ENCODE data around the gene CORO7. TPM values are rescaled to one million over a fixed set of nuclear protein-coding genes. Genes with fewer than 3 reads are reported as not detected.

The CORO7 gene
- total and polyA plus RNA-seq, 9 donors = 1.3 to 29.5 (median 17.9) TPM

DNA sequence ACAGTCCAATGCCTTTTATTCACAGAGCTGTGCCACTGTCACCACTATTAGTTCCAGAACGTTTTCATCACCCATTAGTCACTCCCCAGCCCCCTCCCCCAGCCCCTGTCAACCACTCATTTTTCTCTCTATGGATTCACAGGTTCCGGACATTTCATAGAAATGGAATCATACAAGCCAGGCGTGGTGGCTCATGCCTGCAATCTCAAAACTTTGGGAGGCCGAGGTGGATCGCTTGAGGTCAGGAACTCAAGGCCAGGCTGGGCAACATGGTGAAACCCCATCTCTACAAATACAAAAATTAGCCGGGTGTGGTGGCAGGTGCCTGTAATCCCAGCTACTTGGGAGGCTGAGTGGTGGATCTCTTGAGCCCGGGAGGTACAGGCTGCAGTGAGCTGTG lies 64.5 kb downstream of the CORO7 start:
- H3K36me3 ChIP-seq = no peaks in the 10 kb centered on the region
- no peak for TF ChIP-seq POLR2A (IDR thresholded peaks at IDR 0.05)
- TF ChIP-seq, protein P1, sequence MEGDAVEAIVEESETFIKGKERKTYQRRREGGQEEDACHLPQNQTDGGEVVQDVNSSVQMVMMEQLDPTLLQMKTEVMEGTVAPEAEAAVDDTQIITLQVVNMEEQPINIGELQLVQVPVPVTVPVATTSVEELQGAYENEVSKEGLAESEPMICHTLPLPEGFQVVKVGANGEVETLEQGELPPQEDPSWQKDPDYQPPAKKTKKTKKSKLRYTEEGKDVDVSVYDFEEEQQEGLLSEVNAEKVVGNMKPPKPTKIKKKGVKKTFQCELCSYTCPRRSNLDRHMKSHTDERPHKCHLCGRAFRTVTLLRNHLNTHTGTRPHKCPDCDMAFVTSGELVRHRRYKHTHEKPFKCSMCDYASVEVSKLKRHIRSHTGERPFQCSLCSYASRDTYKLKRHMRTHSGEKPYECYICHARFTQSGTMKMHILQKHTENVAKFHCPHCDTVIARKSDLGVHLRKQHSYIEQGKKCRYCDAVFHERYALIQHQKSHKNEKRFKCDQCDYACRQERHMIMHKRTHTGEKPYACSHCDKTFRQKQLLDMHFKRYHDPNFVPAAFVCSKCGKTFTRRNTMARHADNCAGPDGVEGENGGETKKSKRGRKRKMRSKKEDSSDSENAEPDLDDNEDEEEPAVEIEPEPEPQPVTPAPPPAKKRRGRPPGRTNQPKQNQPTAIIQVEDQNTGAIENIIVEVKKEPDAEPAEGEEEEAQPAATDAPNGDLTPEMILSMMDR (IDR thresholded peaks at IDR 0.05) = no peak
- 73 to 82% (median 76%) methylated on average over 7 of the region's 7 CpGs for WGBS, 3 donors
- DNase-seq = peak in 1 of 5 donors; percentile 23
- no peaks in the 10 kb centered on the region for H3K27me3 ChIP-seq
- H3K27ac ChIP-seq = peak overlapping the region in 1 of 2 donors; percentile 86
- no peaks in the 10 kb centered on the region for H3K9me3 ChIP-seq
- intact Hi-C loops (cut with DNase I) = no loop called here
- peaks cover 15% of the 10 kb centered on the region for H3K4me1 ChIP-seq (ENCODE audit: insufficient read depth)
- H3K4me3 ChIP-seq = no peak overlapping the region

DNA sequence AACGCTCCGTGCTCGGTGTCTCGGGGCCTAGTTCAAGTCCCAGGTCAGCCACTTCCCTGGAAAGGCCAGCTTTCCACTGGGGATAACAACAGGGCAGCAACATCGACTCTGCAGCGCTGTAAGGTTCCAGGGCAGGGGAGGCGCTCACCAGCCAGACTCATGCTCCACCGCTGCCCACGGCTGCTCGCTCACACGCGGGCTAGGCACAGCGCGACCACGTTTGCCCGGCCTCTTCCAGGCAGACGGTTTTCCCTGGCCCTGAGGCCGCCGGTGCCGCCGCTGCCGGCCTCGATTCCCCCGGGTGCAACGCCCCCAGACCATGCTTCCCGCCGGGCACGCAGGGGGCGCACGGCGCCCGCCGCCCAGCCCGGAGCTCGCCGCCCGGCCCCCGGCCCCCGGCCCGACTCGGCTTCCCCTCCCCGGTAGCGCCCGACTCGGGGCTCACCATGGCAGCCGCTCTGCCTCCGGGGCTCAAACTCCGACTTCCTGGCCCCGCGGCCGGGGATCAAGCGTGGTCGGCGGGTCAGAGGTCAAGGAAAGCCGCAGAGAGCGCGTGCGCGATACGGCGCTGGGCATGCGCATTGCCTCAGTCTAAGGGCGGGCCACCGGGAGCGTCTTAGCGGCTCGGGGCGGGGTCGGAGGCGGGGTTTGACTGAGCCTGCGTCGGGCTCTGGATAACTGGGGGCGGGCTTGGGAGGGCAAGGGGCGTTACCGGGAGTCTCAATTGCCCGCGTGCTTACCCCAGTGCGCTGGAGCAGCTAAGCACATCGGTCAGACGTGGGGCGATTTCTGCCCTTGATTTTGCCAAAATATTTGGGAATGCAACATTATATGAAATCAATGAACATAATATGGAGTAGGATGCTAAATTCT lies 65.4 kb downstream of the CORO7 start, which contains the start of gene PAM16:
Gene PAM16, minus strand, starts transcription at position 535 of the 873 bp plus-strand sequence. Its CDS starts 87 bp downstream, at position 448.
- intact Hi-C loops (cut with DNase I) = no loop called here
- TF ChIP-seq, protein P1 (IDR thresholded peaks at IDR 0.05) = peak in 1 of 3 donors; percentile 16
- peak; percentile 27 for TF ChIP-seq POLR2A (IDR thresholded peaks at IDR 0.05)
- no peak for TF ChIP-seq EP300 (IDR thresholded peaks at IDR 0.05)
- peaks cover 15% of the 10 kb centered on the region for H3K4me1 ChIP-seq (ENCODE audit: insufficient read depth)

DNA sequence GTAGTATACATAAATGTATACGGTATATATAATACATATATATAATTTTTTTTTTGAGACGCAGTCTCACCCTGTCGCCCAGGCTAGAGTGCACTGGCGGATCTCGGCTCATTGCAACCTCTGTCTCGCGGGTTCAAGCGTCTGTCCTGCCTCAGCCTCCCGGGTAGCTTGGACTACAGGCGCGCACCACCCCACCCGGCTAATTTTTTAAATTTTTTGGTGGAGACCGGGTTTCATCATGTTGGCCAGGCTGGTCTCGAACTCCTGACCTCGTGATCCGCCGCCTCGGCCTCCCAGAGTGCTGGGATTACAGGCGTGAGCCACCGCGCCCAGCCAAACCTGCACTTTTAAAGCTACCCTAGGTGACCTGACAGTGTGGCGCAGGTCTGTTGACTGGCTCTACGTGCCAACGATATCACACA lies 66.0 kb downstream of the CORO7 start:
- no peaks in the 10 kb centered on the region for H3K27me3 ChIP-seq
- intact Hi-C loops (cut with DNase I) = no loop called here
- no peak for TF ChIP-seq POLR2A (IDR thresholded peaks at IDR 0.05)
- TF ChIP-seq, protein P1 (IDR thresholded peaks at IDR 0.05) = no peak
- TF ChIP-seq EP300 (IDR thresholded peaks at IDR 0.05) = no peak
- H3K27ac ChIP-seq = peak overlapping the region in 1 of 2 donors; percentile 86
- 28 to 36% (median 32%) methylated on average over 24 of the region's 24 CpGs for WGBS, 3 donors
- H3K4me3 ChIP-seq = peak overlapping the region; percentile 82
- DNase-seq = peak in 1 of 5 donors; percentile 54
- no peaks in the 10 kb centered on the region for H3K36me3 ChIP-seq
- H3K4me1 ChIP-seq (ENCODE audit: insufficient read depth) = peaks cover 18% of the 10 kb centered on the region
- H3K9me3 ChIP-seq = no peaks in the 10 kb centered on the region

More for the DNA sequence above, 65.4 kb downstream of the CORO7 start, which contains the start of gene PAM16:
- WGBS, 3 donors = 0 to 1% (median 0%) methylated on average over 39 to 81 of the region's 81 CpGs
- Histone ChIP-seq H3K9me3 (no peaks in the 10 kb centered on the region), H3K4me3 (peak within 1 kb of the TSS; percentile 82), H3K27ac (peak within 1 kb of the TSS; percentile 61 to 86), H3K27me3 (no peaks in the 10 kb centered on the region), H3K36me3 (no peaks in the 10 kb centered on the region)
- peak; percentile 96 to 99 (median 98) for DNase-seq

DNA sequence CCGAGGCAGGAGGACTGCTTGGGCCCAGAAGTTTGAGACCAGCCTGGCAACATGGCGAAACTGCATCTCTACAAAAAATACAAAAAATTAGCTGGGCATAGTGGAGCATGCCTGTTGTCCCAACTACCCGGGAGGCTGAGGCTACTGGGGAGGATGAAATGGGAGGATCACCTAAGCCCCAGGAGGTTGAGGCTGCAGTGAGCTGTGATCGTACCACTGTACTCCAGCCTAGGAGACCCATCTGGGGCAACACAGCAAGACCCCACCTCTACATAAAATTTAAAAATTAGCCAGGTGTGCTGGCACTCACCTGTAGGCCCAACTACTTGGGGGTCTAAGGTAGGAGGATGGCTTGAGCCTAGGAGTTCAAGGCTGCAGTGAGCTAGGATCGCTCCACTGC lies 67.1 kb downstream of the CORO7 start:
- TF ChIP-seq POLR2A (IDR thresholded peaks at IDR 0.05) = no peak
- no peak for TF ChIP-seq EP300 (IDR thresholded peaks at IDR 0.05)
- TF ChIP-seq, protein P1 (IDR thresholded peaks at IDR 0.05) = no peak
- intact Hi-C loops (cut with DNase I) = no loop called here
- Histone ChIP-seq H3K4me1 (ENCODE audit: insufficient read depth) (peaks cover 18% of the 10 kb centered on the region), H3K36me3 (no peaks in the 10 kb centered on the region), H3K4me3 (no peak overlapping the region), H3K27ac (no peak overlapping the region), H3K27me3 (no peaks in the 10 kb centered on the region), H3K9me3 (no peaks in the 10 kb centered on the region)
- DNase-seq = no peak
- 92 to 94% (median 94%) methylated on average over 5 of the region's 5 CpGs for WGBS, 3 donors

Measured in ovary (tissue), 9 donors.